Astrocyte of the spinal cord (primary cell): ENCODE data around the gene TGM6.

Experiments used
- DNase-seq: peaks from one replicate; pipeline ENCODE4 v3.0.0; 2011; ENCODE audit warnings: low read depth, low spot score
- H3K4me3 ChIP-seq: 2 replicates; pipeline ENCODE4 v1.5.1; 2011; ENCODE audit warnings: low read depth, mild to moderate bottlenecking, low read length, moderate library complexity
- CTCF ChIP-seq: IDR thresholded peaks from 2 replicates; pipeline ENCODE4 v1.5.1; 2012; ENCODE audit warnings: low read depth, mild to moderate bottlenecking, low read length, inconsistent platforms
- in situ Hi-C: cut with HindIII; loops from 2 replicates; pipeline ENCODE4 v1.10.0; 2017; ENCODE audit warnings: low sequenced_read_pairs

Gene TGM6

DNA sequence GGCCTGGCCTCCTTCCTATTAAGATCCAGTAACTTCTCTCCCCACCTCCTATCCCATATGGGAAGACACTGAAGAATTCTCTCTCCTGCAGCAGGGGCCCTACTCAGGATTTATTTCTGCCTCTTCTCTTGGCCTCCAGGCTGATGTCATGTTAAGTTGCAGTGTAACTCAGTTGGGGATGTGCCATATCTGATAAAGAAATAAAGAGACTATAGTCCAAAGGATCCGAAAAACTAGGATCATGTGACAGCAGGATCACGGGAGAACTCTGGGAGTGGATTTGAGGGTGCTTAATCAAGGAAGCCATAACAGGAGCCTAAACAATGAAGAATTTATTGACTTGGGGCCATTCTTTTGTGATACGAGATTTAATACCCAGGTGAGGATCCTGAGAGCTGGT lies 38.5 kb upstream of the TGM6 start:
- DNase-seq, result no peak
- in situ Hi-C loops, result no loop called here
- no peak for TF ChIP-seq CTCF
- no peak overlapping the region for H3K4me3 ChIP-seq

GRCh38 chr20:2346188-2346587 lies 34.5 kb upstream of the TGM6 start:
- H3K4me3 ChIP-seq, result no peak overlapping the region
- in situ Hi-C loops, result no loop called here
- no peak for TF ChIP-seq CTCF
- no peak for DNase-seq

DNA sequence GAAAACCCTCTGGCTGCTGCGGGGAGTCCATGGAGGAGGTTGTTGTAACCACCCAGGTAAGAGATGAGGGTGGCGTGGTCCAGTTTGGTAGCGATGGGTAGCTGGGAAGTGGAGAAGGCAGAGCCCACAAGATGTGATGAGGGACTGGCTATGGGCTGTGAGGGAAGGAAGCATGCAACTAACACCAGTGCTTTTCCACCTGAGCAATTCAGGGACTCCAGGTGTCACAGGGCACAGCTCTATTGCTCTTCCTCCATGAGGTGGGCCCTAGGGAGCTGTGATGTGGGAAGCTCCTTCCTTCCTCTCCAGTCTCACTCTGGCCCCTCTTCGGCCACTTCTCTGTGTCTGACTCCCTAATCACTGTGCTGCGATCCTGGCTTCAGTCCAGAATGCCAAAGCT lies 32.4 kb upstream of the TGM6 start:
- DNase-seq, result no peak
- in situ Hi-C loops, result no loop called here

DNA sequence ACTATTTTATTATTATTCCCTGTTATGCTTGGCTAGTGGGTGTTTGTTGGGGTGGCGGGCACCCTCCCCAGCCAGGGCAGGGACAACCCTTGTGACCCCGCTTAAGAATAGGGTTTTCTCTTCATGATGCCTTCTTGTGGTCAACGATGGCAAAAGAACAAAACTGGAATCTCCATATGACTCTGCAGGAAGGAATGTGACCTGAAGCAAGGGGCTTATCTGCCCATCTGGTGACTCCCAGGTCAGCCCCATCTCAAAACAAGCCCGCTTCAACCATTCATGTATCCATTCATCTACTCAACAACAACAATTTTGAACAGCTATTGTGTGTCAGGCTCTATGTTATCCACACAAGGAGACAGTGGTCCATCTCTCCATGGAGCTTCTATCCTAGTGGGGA lies 30.9 kb upstream of the TGM6 start:
- H3K4me3 ChIP-seq, result no peak overlapping the region
- DNase-seq, result no peak
- no peak for TF ChIP-seq CTCF
- in situ Hi-C loops, result no loop called here

More for the DNA sequence above, 32.4 kb upstream of the TGM6 start:
- no peak overlapping the region for H3K4me3 ChIP-seq
- no peak for TF ChIP-seq CTCF

- TF ChIP-seq CTCF, result no peak
Measured at GRCh38 chr20:2350606-2351005, 30.1 kb upstream of the TGM6 start.

DNA sequence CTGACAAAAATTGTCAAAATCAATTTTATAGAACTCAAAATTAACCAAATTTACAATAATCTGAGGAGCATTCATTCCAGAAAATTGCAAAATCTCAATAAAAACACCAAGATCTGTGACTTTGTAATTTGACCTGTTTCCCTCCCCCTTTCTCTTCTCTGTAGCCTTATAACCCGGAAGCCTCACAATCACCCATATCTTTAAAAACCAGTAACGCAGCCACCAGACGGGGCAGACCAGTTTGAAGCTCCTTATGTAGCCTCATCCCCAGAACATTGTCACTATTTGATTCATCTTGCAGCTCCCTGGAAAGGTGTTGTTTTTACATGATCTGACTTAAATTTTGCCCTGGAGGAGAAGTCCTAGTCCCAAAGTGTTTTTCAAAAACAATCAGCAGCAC lies 27.5 kb upstream of the TGM6 start:
- H3K4me3 ChIP-seq, result no peak overlapping the region
- no peak for TF ChIP-seq CTCF
- DNase-seq, result no peak
- in situ Hi-C loops, result no loop called here

More at GRCh38 chr20:2350606-2351005, 30.1 kb upstream of the TGM6 start:
- in situ Hi-C loops, result no loop called here
- no peak for DNase-seq
- no peak overlapping the region for H3K4me3 ChIP-seq

- TF ChIP-seq CTCF, result no peak
- no peak overlapping the region for H3K4me3 ChIP-seq
- DNase-seq, result no peak
- in situ Hi-C loops, result no loop called here
Measured at GRCh38 chr20:2357114-2357513, 23.6 kb upstream of the TGM6 start.
